SK-N-SH (cell line): ENCODE results near the gene RNF126. TPM values are rescaled to one million over a fixed set of nuclear protein-coding genes. Genes with fewer than 3 reads are reported as not detected.

ENCODE experiments used
- CTCF ChIA-PET: fragments of 300-600, 350-600 bp; formaldehyde crosslinking; extraction: SDS; loops from one replicate; lab custom pipeline; 2021; lab: Yijun Ruan, JAX
- POLR2A ChIA-PET: fragments of 350-600 bp; sonication (Branson Sonifier 250); formaldehyde crosslinking; extraction: SDS; loops from one replicate; lab custom pipeline; 2020; ENCODE audit warnings: antibody characterized with exemption, inconsistent platforms; lab: Yijun Ruan, JAX
- DNase-seq: peaks from one replicate; pipeline ENCODE4 v3.0.0; 2012
- H2AFZ ChIP-seq: fragments of 200-600 bp; sonication (generic); 2 replicates; pipeline ENCODE4 v1.8.1; 2016; ENCODE audit warnings: antibody characterized with exemption, mild to moderate bottlenecking, low read depth
- H3F3A ChIP-seq: fragments of 200-600 bp; sonication (generic); replicated peaks from 2 replicates; pipeline ENCODE3; 2016; ENCODE audit warnings: antibody characterized with exemption, mild to moderate bottlenecking; ENCODE audit not compliant: insufficient read depth
- H3K27ac ChIP-seq, 2 experiments: fragments of 200-500 bp in 1 of 2; fragments of 200-600 bp in 1 of 2; sonication (Bioruptor generic) in 1 of 2; sonication (generic), shearing (Covaris generic) in 1 of 2; 2 replicates each; pipeline versions ENCODE4 v1.5.1 to v1.6.1; 2014 to 2016; ENCODE audit warnings: low read depth in 2 of 2, inconsistent platforms in 1 of 2, low read length in 1 of 2, mild to moderate bottlenecking in 1 of 2, mixed read lengths in 1 of 2
- H3K27me3 ChIP-seq: fragments of 200-600 bp; sonication (generic), shearing (Covaris generic); 2 replicates; pipeline ENCODE4 v1.6.1; 2016; ENCODE audit warnings: mixed run types; ENCODE audit not compliant: insufficient read depth
- H3K36me3 ChIP-seq, 2 experiments: fragments of 200-500 bp in 1 of 2; fragments of 200-600 bp in 1 of 2; sonication (Bioruptor generic) in 1 of 2; sonication (generic) in 1 of 2; replicated peaks in 1 of 2; 2 replicates each; pipeline versions ENCODE3 to v1.5.1; 2014 to 2016; ENCODE audit warnings: low read length in 1 of 2, mild to moderate bottlenecking in 1 of 2; ENCODE audit not compliant: insufficient read depth in 2 of 2, control insufficient read depth in 1 of 2
- H3K4me1 ChIP-seq, 2 experiments: fragments of 200-500 bp in 1 of 2; fragments of 200-600 bp in 1 of 2; sonication (Bioruptor generic) in 1 of 2; sonication (generic), shearing (Covaris generic) in 1 of 2; 2 replicates each; pipeline versions ENCODE4 v1.5.1 to v1.6.1; 2014 to 2016; ENCODE audit warnings: low read depth in 1 of 2, low read length in 1 of 2, mixed run types in 1 of 2; ENCODE audit not compliant: insufficient read depth in 2 of 2, control insufficient read depth in 1 of 2
- H3K4me2 ChIP-seq: fragments of 200-600 bp; sonication (generic), shearing (Covaris generic); 2 replicates; pipeline ENCODE4 v1.6.1; 2017; ENCODE audit warnings: mixed run types
- H3K4me3 ChIP-seq, 2 experiments: fragments of 200-500 bp in 1 of 2; fragments of 200-600 bp in 1 of 2; sonication (Bioruptor generic) in 1 of 2; sonication (generic), shearing (Covaris generic) in 1 of 2; 2 replicates each; pipeline versions ENCODE4 v1.5.1 to v1.8.1; 2014 to 2016; ENCODE audit warnings: low read depth in 2 of 2, inconsistent platforms in 1 of 2, low read length in 1 of 2, mild to moderate bottlenecking in 1 of 2, mixed read lengths in 1 of 2, moderate library complexity in 1 of 2
- H3K79me2 ChIP-seq: fragments of 200-600 bp; sonication (generic); 2 replicates; pipeline ENCODE4 v1.8.1; 2017; ENCODE audit warnings: mild to moderate bottlenecking; ENCODE audit not compliant: insufficient read depth
- H3K9ac ChIP-seq: fragments of 200-600 bp; sonication (generic); 2 replicates; pipeline ENCODE4 v1.6.1; 2017; ENCODE audit warnings: mixed run types
- H3K9me2 ChIP-seq: fragments of 200-600 bp; sonication (generic); 2 replicates; pipeline ENCODE4 v1.6.1; 2017; ENCODE audit warnings: mixed run types
- H3K9me3 ChIP-seq: fragments of 200-600 bp; sonication (generic); 2 replicates; pipeline ENCODE4 v1.6.1; 2017; ENCODE audit warnings: mixed run types, mild to moderate bottlenecking, moderate library complexity
- H4K20me1 ChIP-seq: fragments of 200-600 bp; sonication (generic); 2 replicates; pipeline ENCODE4 v1.6.1; 2017; ENCODE audit warnings: mild to moderate bottlenecking, mixed run types; ENCODE audit not compliant: insufficient read depth
- FOXM1 ChIP-seq: IDR thresholded peaks from 2 replicates; pipeline ENCODE4 v1.4.0; 2012; ENCODE audit warnings: low read depth, mild to moderate bottlenecking
- GABPA ChIP-seq: IDR thresholded peaks from 2 replicates; pipeline ENCODE4 v1.4.0; 2012; ENCODE audit warnings: low read depth, mild to moderate bottlenecking
- MEF2A ChIP-seq: IDR thresholded peaks from 2 replicates; pipeline ENCODE4 v1.4.0; 2012; ENCODE audit warnings: low read depth, borderline replicate concordance
- NFIC ChIP-seq: IDR thresholded peaks from 2 replicates; pipeline ENCODE4 v1.4.0; 2012; ENCODE audit warnings: borderline replicate concordance
- YY1 ChIP-seq: IDR thresholded peaks from 2 replicates; pipeline ENCODE4 v1.4.0; 2012; ENCODE audit warnings: low read depth, mild to moderate bottlenecking
- WGBS: methylation state at CpG from one replicate; pipeline ENCODE4 v1.1.6; 2017; ENCODE audit warnings: low lambda C conversion rate; 5-methylcytosine and 5-hydroxymethylcytosine counted together
- polyA plus RNA-seq, 3 experiments: library from polyadenylated mRNA; depleted of rRNA; stranded (reverse); fragments of >200 nt; gene quantifications; 2 replicates each; pipeline ENCODE4 v1.2.3, GENCODE V29; 2012
- TF ChIP-seq, protein P1 (sequence below): IDR thresholded peaks from 2 replicates; pipeline ENCODE4 v1.4.0; 2012; ENCODE audit warnings: low read depth
- TF ChIP-seq, protein P2 (sequence below): IDR thresholded peaks from 2 replicates; pipeline ENCODE4 v1.6.1; 2012; ENCODE audit warnings: mild to moderate bottlenecking, low read depth, low read length, moderate library complexity
- TF ChIP-seq, protein P3 (sequence below): fragments of 150-350 bp; IDR thresholded peaks from 2 replicates; pipeline ENCODE4 v1.6.1; 2016; ENCODE audit warnings: mild to moderate bottlenecking, low read depth, low read length
- TF ChIP-seq, protein P4 (sequence below): fragments of 200-600 bp; sonication (generic); IDR thresholded peaks from 2 replicates; pipeline ENCODE4 v1.6.1; 2017; ENCODE audit warnings: antibody characterized with exemption, mild to moderate bottlenecking, moderate library complexity

The RNF126 gene
- polyA plus RNA-seq, 1 of the 3 experiments (the other 2 are of a cell fraction), result 12.9 TPM

DNA sequence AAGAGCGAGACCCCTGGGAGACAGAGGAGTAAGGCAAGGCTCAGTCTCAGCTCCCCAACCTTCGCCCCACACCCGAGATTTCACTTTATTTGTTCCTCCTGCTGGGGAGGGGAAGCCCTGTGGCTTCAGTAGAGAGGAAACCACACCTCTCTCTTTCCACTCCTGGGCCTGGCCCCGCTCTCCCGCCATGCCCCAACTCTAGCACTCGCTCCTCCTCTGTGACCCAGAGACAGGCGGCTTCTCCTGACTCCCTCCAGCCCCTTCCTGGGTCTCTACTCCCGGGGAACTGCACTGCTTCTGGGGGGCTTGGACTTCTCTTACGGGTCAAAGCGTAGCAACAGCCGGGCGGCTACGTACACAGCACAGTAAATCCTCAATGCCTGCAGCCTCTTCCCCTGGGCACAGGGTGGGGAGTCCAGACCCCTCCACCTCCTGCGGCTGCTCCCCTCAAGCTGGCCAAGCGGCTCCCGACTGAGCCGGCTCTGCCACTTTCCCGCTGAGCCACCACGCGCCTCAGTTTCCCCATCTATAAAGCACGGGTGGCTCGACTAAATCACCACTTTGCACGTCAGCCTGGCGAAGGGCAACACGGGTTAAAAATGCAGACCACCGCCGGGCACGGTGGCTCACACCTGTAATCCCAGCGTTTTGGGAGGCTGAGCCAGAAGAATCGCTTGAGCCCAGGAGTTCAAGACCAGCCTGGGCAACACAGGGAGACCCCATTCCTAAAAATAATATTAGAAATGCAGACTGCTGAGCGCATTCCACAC is 1.4 kb downstream of the RNF126 start:
- Histone ChIP-seq H3K27ac (peak overlapping the region in 1 of 2 experiments; percentile 54; a peak in 2 of 4 replicates), H3K9me2 (no peaks in the 10 kb centered on the region), H3K4me1 (peaks cover 7 to 32% of the 10 kb centered on the region in 2 experiments; a peak in 2 of 4 replicates), H3K4me2 (peak overlapping the region; percentile 99), H3K27me3 (no peaks in the 10 kb centered on the region), H3K36me3 (peaks cover 0 to 9% of the 10 kb centered on the region in 2 experiments), H3K4me3 (peak overlapping the region; percentile 86 to 96), H2AFZ (no peak overlapping the region; the same call in 1 of the 2 replicates), H3K9ac (peak overlapping the region; percentile 97), H3K9me3 (no peaks in the 10 kb centered on the region), H4K20me1 (peaks cover 59% of the 10 kb centered on the region), H3F3A (peaks cover 4% of the 10 kb centered on the region), H3K79me2 (peaks cover 66% of the 10 kb centered on the region)
- no peak for DNase-seq
- CTCF ChIA-PET, result interaction anchor here (1.0 kb wide), 1 partner anchor 76 kb away, joined by 4 read pairs; no protein-coding TSS in a partner anchor
- POLR2A ChIA-PET, result interaction anchor here (0.9 kb wide), 1 partner anchor 19 kb away, joined by 3 read pairs; no protein-coding TSS in a partner anchor
- WGBS, result 32% methylated on average over 31 of the region's 31 CpGs
- no peak for TF ChIP-seq FOXM1
- no peak for TF ChIP-seq GABPA
- no peak for TF ChIP-seq NFIC
- TF ChIP-seq MEF2A, result no peak
- TF ChIP-seq, protein P1, sequence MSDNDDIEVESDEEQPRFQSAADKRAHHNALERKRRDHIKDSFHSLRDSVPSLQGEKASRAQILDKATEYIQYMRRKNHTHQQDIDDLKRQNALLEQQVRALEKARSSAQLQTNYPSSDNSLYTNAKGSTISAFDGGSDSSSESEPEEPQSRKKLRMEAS, result no peak

DNA sequence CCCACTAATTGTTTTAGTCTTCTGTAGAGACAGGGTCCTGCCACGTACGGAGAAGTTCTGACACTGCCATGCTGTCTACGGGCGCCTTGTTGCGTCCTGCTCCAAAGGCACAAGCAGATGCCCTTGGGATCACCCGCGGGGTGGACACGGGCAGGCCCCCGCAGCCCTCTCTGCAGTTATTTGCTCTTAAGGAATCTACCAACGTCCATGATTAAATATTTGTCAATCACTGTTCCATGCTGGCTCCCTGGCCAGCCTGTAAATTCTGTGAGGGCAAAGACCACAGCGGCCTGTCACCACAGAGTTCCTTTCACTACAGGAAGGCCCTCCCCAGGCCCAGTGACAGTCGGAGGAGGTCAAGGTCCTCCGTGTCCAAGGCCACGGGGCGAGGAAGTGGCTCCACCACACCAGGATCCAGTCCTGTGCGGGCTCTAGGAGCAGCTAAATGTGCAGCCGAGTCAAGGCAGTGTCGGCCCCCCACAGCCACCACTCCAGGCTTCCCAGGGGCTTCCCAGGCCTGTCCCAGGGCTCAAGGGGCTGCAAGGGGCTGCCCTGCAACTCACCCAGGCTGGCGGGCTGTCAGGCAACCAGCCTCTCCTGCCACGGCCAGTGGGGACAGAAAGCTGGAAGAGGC is 2.1 kb downstream of the RNF126 start:
- TF ChIP-seq, protein P2, sequence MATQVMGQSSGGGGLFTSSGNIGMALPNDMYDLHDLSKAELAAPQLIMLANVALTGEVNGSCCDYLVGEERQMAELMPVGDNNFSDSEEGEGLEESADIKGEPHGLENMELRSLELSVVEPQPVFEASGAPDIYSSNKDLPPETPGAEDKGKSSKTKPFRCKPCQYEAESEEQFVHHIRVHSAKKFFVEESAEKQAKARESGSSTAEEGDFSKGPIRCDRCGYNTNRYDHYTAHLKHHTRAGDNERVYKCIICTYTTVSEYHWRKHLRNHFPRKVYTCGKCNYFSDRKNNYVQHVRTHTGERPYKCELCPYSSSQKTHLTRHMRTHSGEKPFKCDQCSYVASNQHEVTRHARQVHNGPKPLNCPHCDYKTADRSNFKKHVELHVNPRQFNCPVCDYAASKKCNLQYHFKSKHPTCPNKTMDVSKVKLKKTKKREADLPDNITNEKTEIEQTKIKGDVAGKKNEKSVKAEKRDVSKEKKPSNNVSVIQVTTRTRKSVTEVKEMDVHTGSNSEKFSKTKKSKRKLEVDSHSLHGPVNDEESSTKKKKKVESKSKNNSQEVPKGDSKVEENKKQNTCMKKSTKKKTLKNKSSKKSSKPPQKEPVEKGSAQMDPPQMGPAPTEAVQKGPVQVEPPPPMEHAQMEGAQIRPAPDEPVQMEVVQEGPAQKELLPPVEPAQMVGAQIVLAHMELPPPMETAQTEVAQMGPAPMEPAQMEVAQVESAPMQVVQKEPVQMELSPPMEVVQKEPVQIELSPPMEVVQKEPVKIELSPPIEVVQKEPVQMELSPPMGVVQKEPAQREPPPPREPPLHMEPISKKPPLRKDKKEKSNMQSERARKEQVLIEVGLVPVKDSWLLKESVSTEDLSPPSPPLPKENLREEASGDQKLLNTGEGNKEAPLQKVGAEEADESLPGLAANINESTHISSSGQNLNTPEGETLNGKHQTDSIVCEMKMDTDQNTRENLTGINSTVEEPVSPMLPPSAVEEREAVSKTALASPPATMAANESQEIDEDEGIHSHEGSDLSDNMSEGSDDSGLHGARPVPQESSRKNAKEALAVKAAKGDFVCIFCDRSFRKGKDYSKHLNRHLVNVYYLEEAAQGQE, result no peak
- TF ChIP-seq, protein P3, sequence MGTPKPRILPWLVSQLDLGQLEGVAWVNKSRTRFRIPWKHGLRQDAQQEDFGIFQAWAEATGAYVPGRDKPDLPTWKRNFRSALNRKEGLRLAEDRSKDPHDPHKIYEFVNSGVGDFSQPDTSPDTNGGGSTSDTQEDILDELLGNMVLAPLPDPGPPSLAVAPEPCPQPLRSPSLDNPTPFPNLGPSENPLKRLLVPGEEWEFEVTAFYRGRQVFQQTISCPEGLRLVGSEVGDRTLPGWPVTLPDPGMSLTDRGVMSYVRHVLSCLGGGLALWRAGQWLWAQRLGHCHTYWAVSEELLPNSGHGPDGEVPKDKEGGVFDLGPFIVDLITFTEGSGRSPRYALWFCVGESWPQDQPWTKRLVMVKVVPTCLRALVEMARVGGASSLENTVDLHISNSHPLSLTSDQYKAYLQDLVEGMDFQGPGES, result no peak
- no peak for TF ChIP-seq YY1
- TF ChIP-seq, protein P4, sequence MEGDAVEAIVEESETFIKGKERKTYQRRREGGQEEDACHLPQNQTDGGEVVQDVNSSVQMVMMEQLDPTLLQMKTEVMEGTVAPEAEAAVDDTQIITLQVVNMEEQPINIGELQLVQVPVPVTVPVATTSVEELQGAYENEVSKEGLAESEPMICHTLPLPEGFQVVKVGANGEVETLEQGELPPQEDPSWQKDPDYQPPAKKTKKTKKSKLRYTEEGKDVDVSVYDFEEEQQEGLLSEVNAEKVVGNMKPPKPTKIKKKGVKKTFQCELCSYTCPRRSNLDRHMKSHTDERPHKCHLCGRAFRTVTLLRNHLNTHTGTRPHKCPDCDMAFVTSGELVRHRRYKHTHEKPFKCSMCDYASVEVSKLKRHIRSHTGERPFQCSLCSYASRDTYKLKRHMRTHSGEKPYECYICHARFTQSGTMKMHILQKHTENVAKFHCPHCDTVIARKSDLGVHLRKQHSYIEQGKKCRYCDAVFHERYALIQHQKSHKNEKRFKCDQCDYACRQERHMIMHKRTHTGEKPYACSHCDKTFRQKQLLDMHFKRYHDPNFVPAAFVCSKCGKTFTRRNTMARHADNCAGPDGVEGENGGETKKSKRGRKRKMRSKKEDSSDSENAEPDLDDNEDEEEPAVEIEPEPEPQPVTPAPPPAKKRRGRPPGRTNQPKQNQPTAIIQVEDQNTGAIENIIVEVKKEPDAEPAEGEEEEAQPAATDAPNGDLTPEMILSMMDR, result no peak
- Histone ChIP-seq H4K20me1 (peaks cover 66% of the 10 kb centered on the region), H3K27ac (no peak overlapping the region), H3K4me1 (peaks cover 7 to 32% of the 10 kb centered on the region in 2 experiments; a peak in 2 of 4 replicates), H3K9me3 (no peaks in the 10 kb centered on the region), H3K27me3 (no peaks in the 10 kb centered on the region), H3K9ac (peak overlapping the region; percentile 97; the same call in 1 of the 2 replicates), H3K4me3 (peak overlapping the region; percentile 86 to 96), H3K36me3 (peaks cover 0 to 9% of the 10 kb centered on the region in 2 experiments), H2AFZ (no peak overlapping the region), H3K9me2 (no peaks in the 10 kb centered on the region), H3K79me2 (peaks cover 73% of the 10 kb centered on the region), H3F3A (peaks cover 4% of the 10 kb centered on the region), H3K4me2 (peak overlapping the region; percentile 99)
- POLR2A ChIA-PET, result interaction anchor here (0.9 kb wide), 1 partner anchor 20 kb away, joined by 3 read pairs; no protein-coding TSS in a partner anchor
- CTCF ChIA-PET, result interaction anchor here (1.0 kb wide), 1 partner anchor 75 kb away, joined by 4 read pairs; no protein-coding TSS in a partner anchor
- 76% methylated on average over 12 of the region's 20 CpGs for WGBS
- DNase-seq, result no peak
